Keratinocyte (primary cell): ENCODE results near the gene NCOA3. TPM values are rescaled to one million over a fixed set of nuclear protein-coding genes. Genes with fewer than 3 reads are reported as not detected.

Experiments
- DNase-seq: peaks from one replicate; pipeline ENCODE4 v3.0.0-alpha.2; 2011; ENCODE audit warnings: low read depth, missing footprints, low spot score
- FAIRE-seq: peaks from 2 replicates; lab custom pipeline; 2011; peaks lifted over from hg19 to GRCh38; lab: Jason Lieb, UNC
- H2AFZ ChIP-seq: 2 replicates; pipeline ENCODE4 v1.6.0; 2012; ENCODE audit warnings: low read length, control low read depth, inconsistent platforms; ENCODE audit not compliant: control insufficient read depth
- H3K27ac ChIP-seq: 2 replicates; pipeline ENCODE4 v1.5.1; 2011; ENCODE audit warnings: low read length; ENCODE audit not compliant: control insufficient read depth, insufficient read depth
- H3K27me3 ChIP-seq: 3 replicates; pipeline ENCODE4 v1.6.0; 2011; ENCODE audit warnings: low read length; ENCODE audit not compliant: control insufficient read depth, insufficient read depth; ENCODE audit errors: extremely low read depth
- H3K36me3 ChIP-seq, 2 experiments: 2 replicates in 1 of 2; 3 replicates in 1 of 2; pipeline ENCODE4 v1.5.1; 2011; ENCODE audit warnings: low read length in 2 of 2, mild to moderate bottlenecking in 1 of 2; ENCODE audit not compliant: control insufficient read depth in 2 of 2, insufficient read depth in 2 of 2; ENCODE audit errors: extremely low read depth in 1 of 2
- H3K4me1 ChIP-seq: 3 replicates; pipeline ENCODE4 v1.5.1; 2011; ENCODE audit warnings: low read length; ENCODE audit not compliant: control insufficient read depth, insufficient read depth; ENCODE audit errors: extremely low read depth
- H3K4me2 ChIP-seq: 3 replicates; pipeline ENCODE4 v1.6.0; 2011; ENCODE audit warnings: low read depth, low read length; ENCODE audit not compliant: control insufficient read depth, insufficient read depth; ENCODE audit errors: extremely low read depth
- H3K4me3 ChIP-seq, 3 experiments: fragments of 200-600 bp in 1 of 3; sonication (generic) in 1 of 3; 2 replicates in 2 of 3; 3 replicates in 1 of 3; pipeline ENCODE4 v1.5.1; 2011 to 2016; ENCODE audit warnings: low read length in 3 of 3, mild to moderate bottlenecking in 3 of 3, control low read depth in 2 of 3, inconsistent platforms in 1 of 3, low read depth in 1 of 3, mixed read lengths in 1 of 3, mixed run types in 1 of 3, moderate library complexity in 1 of 3; ENCODE audit not compliant: control insufficient read depth in 2 of 3, insufficient read depth in 2 of 3; ENCODE audit errors: extremely low read depth in 1 of 3
- H3K79me2 ChIP-seq: 2 replicates; pipeline ENCODE4 v1.6.0; 2012; ENCODE audit warnings: low read length; ENCODE audit not compliant: control insufficient read depth, insufficient read depth
- H3K9ac ChIP-seq: 3 replicates; pipeline ENCODE4 v1.6.0; 2011; ENCODE audit warnings: low read length; ENCODE audit not compliant: control insufficient read depth, insufficient read depth; ENCODE audit errors: extremely low read depth
- H3K9me1 ChIP-seq: 3 replicates; pipeline ENCODE4 v1.6.0; 2011; ENCODE audit warnings: low read length; ENCODE audit not compliant: control insufficient read depth, insufficient read depth; ENCODE audit errors: extremely low read depth
- H3K9me3 ChIP-seq: 2 replicates; pipeline ENCODE4 v1.5.1; 2012; ENCODE audit warnings: low read depth, low read length; ENCODE audit not compliant: control insufficient read depth
- H4K20me1 ChIP-seq: 3 replicates; pipeline ENCODE4 v1.6.0; 2011; ENCODE audit warnings: low read length; ENCODE audit not compliant: control insufficient read depth, insufficient read depth; ENCODE audit errors: extremely low read depth
- EZH2 ChIP-seq: IDR thresholded peaks from one replicate; pipeline ENCODE4 v1.6.1; 2012; ENCODE audit warnings: inconsistent platforms, mild to moderate bottlenecking, low read length, moderate library complexity
- dilution Hi-C: fragments of 300-500 bp; cut with MboI; formaldehyde crosslinking; loops from one replicate; pipeline ENCODE4 v1.7.0; 2020; ENCODE audit warnings: low sequenced_read_pairs; ENCODE audit not compliant: extremely low pct_ligation_motif_present
- polyA plus RNA-seq, 5 experiments: library from polyadenylated mRNA; depleted of rRNA in 3 of 5; stranded (reverse) in 3 of 5; stranded (forward) in 1 of 5; unstranded in 1 of 5; fragments of >200 nt; gene quantifications; 1 replicate in 1 of 5; 2 replicates in 3 of 5; 3 replicates in 1 of 5; pipeline versions ENCODE4 v1.2.1 to v1.2.3, GENCODE V29; 2011 to 2012; ENCODE audit warnings: missing spikeins in 2 of 5, low read depth in 1 of 5, low replicate concordance in 1 of 5
- TF ChIP-seq, protein P1 (sequence below), 3 experiments: IDR thresholded peaks in 1 of 3; conservative IDR thresholded peaks in 1 of 3; optimal IDR thresholded peaks in 1 of 3; 2 replicates in 2 of 3; 3 replicates in 1 of 3; pipeline versions ENCODE3 to v1.5.1; 2011; ENCODE audit warnings: low read length in 3 of 3, mild to moderate bottlenecking in 3 of 3, moderate library complexity in 2 of 3, control low read depth in 1 of 3, inconsistent platforms in 1 of 3; ENCODE audit not compliant: insufficient read depth in 2 of 3; ENCODE audit errors: extremely low read depth in 1 of 3

Gene NCOA3
- polyA plus RNA-seq, 1 donor (not counting 4 experiments of a cell fraction or from before 2014, with no cell fraction given) = 25.8 TPM

DNA sequence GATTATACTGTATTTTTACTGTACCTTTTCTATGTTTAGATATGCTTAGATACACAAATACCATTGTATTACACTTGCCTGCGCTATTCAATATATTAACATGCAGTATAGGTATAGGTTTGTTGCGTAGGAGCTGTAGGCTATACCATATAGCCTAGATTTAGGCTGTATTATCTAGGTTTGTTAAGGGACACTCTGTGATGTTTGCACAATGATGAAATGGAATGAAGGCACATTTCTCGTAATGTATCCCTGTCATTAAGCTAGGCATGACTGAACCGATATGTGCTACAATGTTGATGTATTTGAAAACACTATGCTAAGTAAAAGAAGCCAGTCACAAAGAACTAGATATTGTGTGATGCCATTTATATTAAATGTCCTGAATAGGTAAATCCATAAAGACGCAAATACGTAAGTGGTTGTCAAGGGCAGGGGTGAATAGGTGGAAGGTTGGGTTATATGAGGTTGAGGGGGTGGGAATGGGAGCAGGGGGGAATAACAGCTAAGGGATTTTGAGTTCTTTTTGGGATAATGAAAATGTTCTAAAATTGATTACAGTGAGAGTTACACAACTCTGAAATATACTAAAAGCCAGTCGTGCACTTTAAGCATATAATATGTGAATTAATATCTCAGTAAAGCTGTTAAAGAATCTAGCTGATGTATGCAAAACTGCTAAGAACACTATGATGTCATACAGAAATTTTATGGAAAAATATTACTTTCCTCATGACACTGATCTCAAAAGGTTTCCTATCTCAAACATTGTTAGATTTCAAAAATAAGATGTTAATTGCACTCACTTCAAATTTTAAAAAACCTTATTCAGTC lies 97.4 kb downstream of the NCOA3 start:
- Histone ChIP-seq H3K4me2 (no peak overlapping the region), H3K4me1 (no peaks in the 10 kb centered on the region), H3K4me3 (no peak overlapping the region), H3K27ac (no peak overlapping the region), H2AFZ (no peak overlapping the region), H4K20me1 (no peaks in the 10 kb centered on the region), H3K9me1 (no peaks in the 10 kb centered on the region), H3K36me3 (peaks cover 0 to 1% of the 10 kb centered on the region in 2 experiments), H3K9me3 (no peaks in the 10 kb centered on the region), H3K27me3 (no peaks in the 10 kb centered on the region), H3K9ac (no peak overlapping the region), H3K79me2 (peaks cover 19% of the 10 kb centered on the region)
- no peak for TF ChIP-seq EZH2
- TF ChIP-seq, protein P1, sequence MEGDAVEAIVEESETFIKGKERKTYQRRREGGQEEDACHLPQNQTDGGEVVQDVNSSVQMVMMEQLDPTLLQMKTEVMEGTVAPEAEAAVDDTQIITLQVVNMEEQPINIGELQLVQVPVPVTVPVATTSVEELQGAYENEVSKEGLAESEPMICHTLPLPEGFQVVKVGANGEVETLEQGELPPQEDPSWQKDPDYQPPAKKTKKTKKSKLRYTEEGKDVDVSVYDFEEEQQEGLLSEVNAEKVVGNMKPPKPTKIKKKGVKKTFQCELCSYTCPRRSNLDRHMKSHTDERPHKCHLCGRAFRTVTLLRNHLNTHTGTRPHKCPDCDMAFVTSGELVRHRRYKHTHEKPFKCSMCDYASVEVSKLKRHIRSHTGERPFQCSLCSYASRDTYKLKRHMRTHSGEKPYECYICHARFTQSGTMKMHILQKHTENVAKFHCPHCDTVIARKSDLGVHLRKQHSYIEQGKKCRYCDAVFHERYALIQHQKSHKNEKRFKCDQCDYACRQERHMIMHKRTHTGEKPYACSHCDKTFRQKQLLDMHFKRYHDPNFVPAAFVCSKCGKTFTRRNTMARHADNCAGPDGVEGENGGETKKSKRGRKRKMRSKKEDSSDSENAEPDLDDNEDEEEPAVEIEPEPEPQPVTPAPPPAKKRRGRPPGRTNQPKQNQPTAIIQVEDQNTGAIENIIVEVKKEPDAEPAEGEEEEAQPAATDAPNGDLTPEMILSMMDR (optimal IDR thresholded peaks at IDR 0.05 in 1 of 3, IDR thresholded peaks at IDR 0.05 in 1 of 3, conservative IDR thresholded peaks at IDR 0.05 in 1 of 3; ENCODE audit: extremely low read depth in 1 of 3, insufficient read depth in 2 of 3, low read length in 3 of 3) = no peak
- FAIRE-seq (no peak), DNase-seq (no peak)
- dilution Hi-C loops = no loop called here

DNA sequence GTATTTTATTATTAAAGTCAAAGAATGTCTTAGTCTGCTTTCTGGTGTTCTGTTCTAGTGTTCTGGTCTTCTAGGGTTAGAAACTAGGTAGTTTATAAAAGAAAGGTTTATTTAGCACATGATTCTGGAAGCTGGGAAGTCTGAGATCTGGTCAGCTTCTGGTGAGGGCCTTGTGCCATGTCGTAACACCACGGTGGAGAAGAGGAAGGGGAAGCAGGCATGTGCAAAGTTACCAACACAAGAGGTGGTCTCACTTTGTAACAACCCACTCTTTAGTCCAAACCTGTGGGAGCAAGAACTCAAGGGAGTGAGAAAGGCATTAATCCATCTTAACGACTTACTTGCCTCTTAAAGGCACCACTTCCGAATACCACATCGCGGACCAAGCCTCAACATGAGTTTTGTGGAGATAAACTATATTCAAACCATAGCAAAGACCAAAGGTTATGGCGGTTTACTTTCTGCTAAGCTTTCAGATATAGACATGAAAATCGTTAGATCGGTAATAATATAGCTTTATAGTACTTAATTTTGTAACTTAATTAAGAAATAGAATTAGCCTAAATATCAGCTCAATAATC lies 99.4 kb downstream of the NCOA3 start:
- H3K4me3 ChIP-seq = no peak overlapping the region
- no peaks in the 10 kb centered on the region for H3K9me3 ChIP-seq
- TF ChIP-seq, protein P1 (optimal IDR thresholded peaks at IDR 0.05 in 1 of 3, IDR thresholded peaks at IDR 0.05 in 1 of 3, conservative IDR thresholded peaks at IDR 0.05 in 1 of 3; ENCODE audit: extremely low read depth in 1 of 3, insufficient read depth in 2 of 3, low read length in 3 of 3) = no peak
- TF ChIP-seq EZH2 = no peak
- dilution Hi-C loops = no loop called here
- FAIRE-seq = no peak
- no peak overlapping the region for H3K27ac ChIP-seq
- DNase-seq = no peak
- H4K20me1 ChIP-seq = no peaks in the 10 kb centered on the region
- H3K4me1 ChIP-seq = no peaks in the 10 kb centered on the region
- no peaks in the 10 kb centered on the region for H3K36me3 ChIP-seq
- H3K4me2 ChIP-seq = no peak overlapping the region
- peaks cover 25% of the 10 kb centered on the region for H3K79me2 ChIP-seq
- H2AFZ ChIP-seq = no peak overlapping the region
- H3K9ac ChIP-seq = no peak overlapping the region
- H3K9me1 ChIP-seq = no peaks in the 10 kb centered on the region
- H3K27me3 ChIP-seq = no peaks in the 10 kb centered on the region
